ENCODE data around the gene TGFBR3.

TGFBR3 gene

DNA sequence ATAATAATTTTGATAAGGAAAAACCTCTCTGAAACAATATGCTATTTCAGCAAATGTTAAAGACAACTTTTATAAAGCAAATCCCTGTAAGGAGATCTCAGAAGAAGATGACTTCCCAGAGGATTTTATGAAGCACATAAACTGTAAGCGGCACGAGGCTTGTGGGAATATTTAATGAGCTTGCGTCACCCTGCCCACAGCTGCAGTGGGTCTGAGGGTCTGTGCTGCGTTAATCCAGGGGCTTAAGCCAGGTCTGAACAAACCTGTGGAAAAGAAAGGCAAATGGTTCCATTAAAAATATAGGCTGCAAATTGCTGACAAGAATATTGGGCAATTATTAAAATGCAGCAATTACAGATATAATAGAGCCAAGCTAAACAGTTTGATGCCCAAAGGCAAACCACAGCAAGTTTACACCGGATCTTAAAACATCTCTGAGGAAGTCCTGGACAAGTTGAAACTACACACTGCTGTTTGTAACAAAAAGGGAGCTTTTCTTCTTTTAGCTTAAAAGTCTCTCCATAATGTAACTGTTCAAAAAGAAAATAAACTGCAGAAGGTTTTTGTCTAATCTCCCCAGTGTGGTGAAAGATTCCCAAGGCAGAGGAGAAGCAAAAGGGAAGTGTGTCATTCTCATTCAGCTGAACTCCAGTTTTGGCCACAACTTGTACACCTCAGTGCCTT, 21.8 kb downstream of the TGFBR3 start (continued):
- TF ChIP-seq MYNN (tag by site-specific recombination; IDR thresholded peaks at IDR 0.05; ENCODE audit: borderline replicate concordance) (peak; percentile 92), ZNF624 (tag by site-specific recombination; IDR thresholded peaks at IDR 0.05) (no peak), KLF9 (tag by site-specific recombination; IDR thresholded peaks at IDR 0.05; ENCODE audit: low read depth) (no peak), ZNF133 (tag by site-specific recombination; IDR thresholded peaks at IDR 0.05) (no peak), ZNF138 (tag by site-specific recombination; IDR thresholded peaks at IDR 0.05; ENCODE audit: borderline replicate concordance) (no peak), ZNF223 (tag by site-specific recombination; IDR thresholded peaks at IDR 0.05) (no peak), BCL11A (tag by site-specific recombination; IDR thresholded peaks at IDR 0.05; ENCODE audit: low read depth) (peak; percentile 61; the same call in 1 of the 2 replicates), ZNF114 (tag by site-specific recombination; IDR thresholded peaks at IDR 0.05) (no peak), ZBTB17 (tag by site-specific recombination; IDR thresholded peaks at IDR 0.05) (peak; percentile 56; the same call in 1 of the 2 replicates), ZNF423 (tag by site-specific recombination; IDR thresholded peaks at IDR 0.05) (no peak), ZNF792 (tag by site-specific recombination; IDR thresholded peaks at IDR 0.05) (no peak), GLI2 (tag by site-specific recombination; IDR thresholded peaks at IDR 0.05; ENCODE audit: borderline replicate concordance, low read depth) (peak; percentile 5; the same call in 1 of the 2 replicates), ZNF76 (tag by site-specific recombination; IDR thresholded peaks at IDR 0.05; ENCODE audit: borderline replicate concordance, low read depth) (peak; percentile 66), ZSCAN23 (tag by site-specific recombination; IDR thresholded peaks at IDR 0.05) (peak; percentile 47; the same call in 1 of the 2 replicates), ZNF366 (tag by site-specific recombination; conservative IDR thresholded peaks at IDR 0.05) (peak; percentile 79), OVOL3 (tag by site-specific recombination; IDR thresholded peaks at IDR 0.05) (peak; percentile 89), SP2 (tag by site-specific recombination; IDR thresholded peaks at IDR 0.05) (no peak), ZNF48 (tag by site-specific recombination; IDR thresholded peaks at IDR 0.05) (no peak), ZNF521 (tag by site-specific recombination; IDR thresholded peaks at IDR 0.05) (no peak), ZFP37 (tag by site-specific recombination; IDR thresholded peaks at IDR 0.05) (no peak), KLF1 (tag by site-specific recombination; IDR thresholded peaks at IDR 0.05) (no peak), ZNF830 (tag by site-specific recombination; IDR thresholded peaks at IDR 0.05; ENCODE audit: low read depth) (no peak)
- TF ChIP-seq, protein P1, sequence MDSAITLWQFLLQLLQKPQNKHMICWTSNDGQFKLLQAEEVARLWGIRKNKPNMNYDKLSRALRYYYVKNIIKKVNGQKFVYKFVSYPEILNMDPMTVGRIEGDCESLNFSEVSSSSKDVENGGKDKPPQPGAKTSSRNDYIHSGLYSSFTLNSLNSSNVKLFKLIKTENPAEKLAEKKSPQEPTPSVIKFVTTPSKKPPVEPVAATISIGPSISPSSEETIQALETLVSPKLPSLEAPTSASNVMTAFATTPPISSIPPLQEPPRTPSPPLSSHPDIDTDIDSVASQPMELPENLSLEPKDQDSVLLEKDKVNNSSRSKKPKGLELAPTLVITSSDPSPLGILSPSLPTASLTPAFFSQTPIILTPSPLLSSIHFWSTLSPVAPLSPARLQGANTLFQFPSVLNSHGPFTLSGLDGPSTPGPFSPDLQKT (IDR thresholded peaks at IDR 0.05; ENCODE audit: borderline replicate concordance, low read depth, low read length): no peak
- TF ChIP-seq, protein P2, sequence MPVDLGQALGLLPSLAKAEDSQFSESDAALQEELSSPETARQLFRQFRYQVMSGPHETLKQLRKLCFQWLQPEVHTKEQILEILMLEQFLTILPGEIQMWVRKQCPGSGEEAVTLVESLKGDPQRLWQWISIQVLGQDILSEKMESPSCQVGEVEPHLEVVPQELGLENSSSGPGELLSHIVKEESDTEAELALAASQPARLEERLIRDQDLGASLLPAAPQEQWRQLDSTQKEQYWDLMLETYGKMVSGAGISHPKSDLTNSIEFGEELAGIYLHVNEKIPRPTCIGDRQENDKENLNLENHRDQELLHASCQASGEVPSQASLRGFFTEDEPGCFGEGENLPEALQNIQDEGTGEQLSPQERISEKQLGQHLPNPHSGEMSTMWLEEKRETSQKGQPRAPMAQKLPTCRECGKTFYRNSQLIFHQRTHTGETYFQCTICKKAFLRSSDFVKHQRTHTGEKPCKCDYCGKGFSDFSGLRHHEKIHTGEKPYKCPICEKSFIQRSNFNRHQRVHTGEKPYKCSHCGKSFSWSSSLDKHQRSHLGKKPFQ (tag by site-specific recombination; IDR thresholded peaks at IDR 0.05): peak; percentile 97
- TF ChIP-seq, protein P3, sequence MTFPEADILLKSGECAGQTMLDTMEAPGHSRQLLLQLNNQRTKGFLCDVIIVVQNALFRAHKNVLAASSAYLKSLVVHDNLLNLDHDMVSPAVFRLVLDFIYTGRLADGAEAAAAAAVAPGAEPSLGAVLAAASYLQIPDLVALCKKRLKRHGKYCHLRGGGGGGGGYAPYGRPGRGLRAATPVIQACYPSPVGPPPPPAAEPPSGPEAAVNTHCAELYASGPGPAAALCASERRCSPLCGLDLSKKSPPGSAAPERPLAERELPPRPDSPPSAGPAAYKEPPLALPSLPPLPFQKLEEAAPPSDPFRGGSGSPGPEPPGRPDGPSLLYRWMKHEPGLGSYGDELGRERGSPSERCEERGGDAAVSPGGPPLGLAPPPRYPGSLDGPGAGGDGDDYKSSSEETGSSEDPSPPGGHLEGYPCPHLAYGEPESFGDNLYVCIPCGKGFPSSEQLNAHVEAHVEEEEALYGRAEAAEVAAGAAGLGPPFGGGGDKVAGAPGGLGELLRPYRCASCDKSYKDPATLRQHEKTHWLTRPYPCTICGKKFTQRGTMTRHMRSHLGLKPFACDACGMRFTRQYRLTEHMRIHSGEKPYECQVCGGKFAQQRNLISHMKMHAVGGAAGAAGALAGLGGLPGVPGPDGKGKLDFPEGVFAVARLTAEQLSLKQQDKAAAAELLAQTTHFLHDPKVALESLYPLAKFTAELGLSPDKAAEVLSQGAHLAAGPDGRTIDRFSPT (tag by site-specific recombination; IDR thresholded peaks at IDR 0.05): peak; percentile 92
- TF ChIP-seq, protein P4, sequence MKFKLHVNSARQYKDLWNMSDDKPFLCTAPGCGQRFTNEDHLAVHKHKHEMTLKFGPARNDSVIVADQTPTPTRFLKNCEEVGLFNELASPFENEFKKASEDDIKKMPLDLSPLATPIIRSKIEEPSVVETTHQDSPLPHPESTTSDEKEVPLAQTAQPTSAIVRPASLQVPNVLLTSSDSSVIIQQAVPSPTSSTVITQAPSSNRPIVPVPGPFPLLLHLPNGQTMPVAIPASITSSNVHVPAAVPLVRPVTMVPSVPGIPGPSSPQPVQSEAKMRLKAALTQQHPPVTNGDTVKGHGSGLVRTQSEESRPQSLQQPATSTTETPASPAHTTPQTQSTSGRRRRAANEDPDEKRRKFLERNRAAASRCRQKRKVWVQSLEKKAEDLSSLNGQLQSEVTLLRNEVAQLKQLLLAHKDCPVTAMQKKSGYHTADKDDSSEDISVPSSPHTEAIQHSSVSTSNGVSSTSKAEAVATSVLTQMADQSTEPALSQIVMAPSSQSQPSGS (tag by site-specific recombination; IDR thresholded peaks at IDR 0.05; ENCODE audit: low read depth): no peak
- TF ChIP-seq, protein P5, sequence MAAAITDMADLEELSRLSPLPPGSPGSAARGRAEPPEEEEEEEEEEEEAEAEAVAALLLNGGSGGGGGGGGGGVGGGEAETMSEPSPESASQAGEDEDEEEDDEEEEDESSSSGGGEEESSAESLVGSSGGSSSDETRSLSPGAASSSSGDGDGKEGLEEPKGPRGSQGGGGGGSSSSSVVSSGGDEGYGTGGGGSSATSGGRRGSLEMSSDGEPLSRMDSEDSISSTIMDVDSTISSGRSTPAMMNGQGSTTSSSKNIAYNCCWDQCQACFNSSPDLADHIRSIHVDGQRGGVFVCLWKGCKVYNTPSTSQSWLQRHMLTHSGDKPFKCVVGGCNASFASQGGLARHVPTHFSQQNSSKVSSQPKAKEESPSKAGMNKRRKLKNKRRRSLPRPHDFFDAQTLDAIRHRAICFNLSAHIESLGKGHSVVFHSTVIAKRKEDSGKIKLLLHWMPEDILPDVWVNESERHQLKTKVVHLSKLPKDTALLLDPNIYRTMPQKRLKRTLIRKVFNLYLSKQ (tag by site-specific recombination; IDR thresholded peaks at IDR 0.05; ENCODE audit: borderline replicate concordance): no peak
- TF ChIP-seq, protein P6, sequence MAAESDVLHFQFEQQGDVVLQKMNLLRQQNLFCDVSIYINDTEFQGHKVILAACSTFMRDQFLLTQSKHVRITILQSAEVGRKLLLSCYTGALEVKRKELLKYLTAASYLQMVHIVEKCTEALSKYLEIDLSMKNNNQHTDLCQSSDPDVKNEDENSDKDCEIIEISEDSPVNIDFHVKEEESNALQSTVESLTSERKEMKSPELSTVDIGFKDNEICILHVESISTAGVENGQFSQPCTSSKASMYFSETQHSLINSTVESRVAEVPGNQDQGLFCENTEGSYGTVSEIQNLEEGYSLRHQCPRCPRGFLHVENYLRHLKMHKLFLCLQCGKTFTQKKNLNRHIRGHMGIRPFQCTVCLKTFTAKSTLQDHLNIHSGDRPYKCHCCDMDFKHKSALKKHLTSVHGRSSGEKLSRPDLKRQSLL (tag by site-specific recombination; IDR thresholded peaks at IDR 0.05): 0 out of 2 replicates have a peak, but pooled peaks have one; percentile 45
- TF ChIP-seq, protein P7, sequence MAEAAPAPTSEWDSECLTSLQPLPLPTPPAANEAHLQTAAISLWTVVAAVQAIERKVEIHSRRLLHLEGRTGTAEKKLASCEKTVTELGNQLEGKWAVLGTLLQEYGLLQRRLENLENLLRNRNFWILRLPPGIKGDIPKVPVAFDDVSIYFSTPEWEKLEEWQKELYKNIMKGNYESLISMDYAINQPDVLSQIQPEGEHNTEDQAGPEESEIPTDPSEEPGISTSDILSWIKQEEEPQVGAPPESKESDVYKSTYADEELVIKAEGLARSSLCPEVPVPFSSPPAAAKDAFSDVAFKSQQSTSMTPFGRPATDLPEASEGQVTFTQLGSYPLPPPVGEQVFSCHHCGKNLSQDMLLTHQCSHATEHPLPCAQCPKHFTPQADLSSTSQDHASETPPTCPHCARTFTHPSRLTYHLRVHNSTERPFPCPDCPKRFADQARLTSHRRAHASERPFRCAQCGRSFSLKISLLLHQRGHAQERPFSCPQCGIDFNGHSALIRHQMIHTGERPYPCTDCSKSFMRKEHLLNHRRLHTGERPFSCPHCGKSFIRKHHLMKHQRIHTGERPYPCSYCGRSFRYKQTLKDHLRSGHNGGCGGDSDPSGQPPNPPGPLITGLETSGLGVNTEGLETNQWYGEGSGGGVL (tag by site-specific recombination; IDR thresholded peaks at IDR 0.05): no peak
